NCI-H128 (cell line): ENCODE data around the gene PHF1.
A peak's percentile ranks its signal among the peaks of the same experiment; 100 is the strongest.
"Not testable (repeated sequence)": the region's sequence is repeated elsewhere in the genome, so short reads cannot be mapped to it uniquely, and the experiment has no call there.

Experiments used
- DNase-seq: peaks from one replicate; lab custom pipeline; 2025; ENCODE audit not compliant: unreplicated experiment; lab: John Stamatoyannopoulos, UW

PHF1 gene

GRCh38 chr6:33410711-33411631 is at the start of gene PHF1:
Gene PHF1 (plus strand): TSS chr6:33411014. CDS start chr6:33412264, 1,250 bp downstream.
- no peak for DNase-seq

GRCh38 chr6:33363486-33363885 is 47.3 kb upstream of the PHF1 start:
- not testable (repeated sequence) for DNase-seq

- peak; percentile 47 for DNase-seq
These were observed 46.2 kb upstream of the PHF1 start for GRCh38 chr6:33364475-33365205.

GRCh38 chr6:33365206-33365971 is 45.4 kb upstream of the PHF1 start:
- not testable (repeated sequence) for DNase-seq

GRCh38 chr6:33367009-33367714 is 43.7 kb upstream of the PHF1 start:
- no peak for DNase-seq

- DNase-seq, result not testable (repeated sequence)
These were observed 43.1 kb upstream of the PHF1 start for GRCh38 chr6:33367715-33368025.

- DNase-seq, result not testable (repeated sequence)
These were observed 38.9 kb upstream of the PHF1 start for GRCh38 chr6:33371901-33372300.

GRCh38 chr6:33372526-33373123 is 38.2 kb upstream of the PHF1 start:
- DNase-seq, result no peak

GRCh38 chr6:33373960-33374910 is 36.6 kb upstream of the PHF1 start:
- no peak for DNase-seq

- DNase-seq, result no peak
These were observed 35.6 kb upstream of the PHF1 start for GRCh38 chr6:33375143-33375671.

GRCh38 chr6:33377171-33377570 is 33.6 kb upstream of the PHF1 start:
- DNase-seq, result no peak

GRCh38 chr6:33379184-33379583 is 31.6 kb upstream of the PHF1 start:
- DNase-seq, result not testable (repeated sequence)

GRCh38 chr6:33380272-33380981 is 30.4 kb upstream of the PHF1 start:
- DNase-seq, result no peak

- DNase-seq, result no peak
These were observed 27.2 kb upstream of the PHF1 start for GRCh38 chr6:33383427-33384185.

- DNase-seq, result no peak
These were observed 26.2 kb upstream of the PHF1 start for GRCh38 chr6:33384581-33385020.

- DNase-seq, result no peak
These were observed 20.6 kb upstream of the PHF1 start for GRCh38 chr6:33390173-33390572.

GRCh38 chr6:33390767-33391277 is 20.0 kb upstream of the PHF1 start:
- DNase-seq, result no peak
